Skeletal muscle cell (primary cell): ENCODE results near the gene PERCC1.

Experiments
- DNase-seq: peaks from one replicate; pipeline ENCODE4 v3.0.0-alpha.2; 2010; ENCODE audit warnings: low read depth
- H3K4me3 ChIP-seq: 2 replicates; pipeline ENCODE4 v1.5.1; 2011; ENCODE audit warnings: low read depth, mild to moderate bottlenecking, control low read depth, low read length, moderate library complexity

PERCC1 gene

DNA sequence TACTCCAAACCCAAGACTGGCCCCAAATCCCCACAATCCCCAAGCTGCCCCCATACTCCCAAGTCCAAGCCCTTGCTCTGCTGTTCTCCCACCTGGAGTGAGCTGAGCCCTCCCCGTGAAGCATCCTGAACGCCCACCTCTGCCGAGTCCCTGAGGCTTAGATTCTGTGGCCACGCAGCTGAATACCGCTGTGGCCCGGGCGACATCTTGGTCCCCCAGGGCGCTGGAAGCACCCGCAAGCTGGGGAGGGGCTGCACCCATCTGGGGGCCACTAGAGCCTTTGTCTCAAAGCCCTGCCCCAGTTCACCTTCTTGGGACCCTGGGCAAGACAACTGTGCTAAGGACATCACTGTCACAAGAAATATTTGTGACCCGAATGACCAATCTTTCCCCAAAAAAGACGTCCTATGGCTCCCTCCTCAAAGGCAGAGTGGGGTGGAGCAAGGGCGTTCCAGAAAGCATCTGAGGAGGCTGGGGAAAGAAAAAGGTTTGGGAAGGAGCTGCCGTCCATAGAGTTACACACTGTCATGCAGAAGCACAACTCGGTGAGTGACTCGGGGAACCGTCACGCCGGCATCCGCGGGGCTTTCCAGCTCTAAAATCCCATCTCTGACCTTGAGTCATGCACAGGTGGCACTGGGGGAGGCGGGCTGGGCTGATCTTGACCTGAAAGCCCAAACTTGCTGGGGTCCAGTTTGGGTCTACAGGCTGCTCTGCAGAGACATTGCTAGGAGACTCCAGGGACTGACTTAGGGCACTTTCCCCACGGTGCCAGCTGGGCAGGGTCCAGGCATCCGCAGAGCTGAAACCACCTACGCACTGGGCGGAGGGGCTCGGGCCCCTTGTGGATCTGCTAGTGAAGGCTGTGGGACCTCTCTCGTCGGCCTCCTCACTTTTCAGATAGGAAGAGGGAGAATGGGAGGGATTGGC is 51.3 kb downstream of the PERCC1 start:
- DNase-seq = no peak
- H3K4me3 ChIP-seq = no peak overlapping the region
